ENCODE measurements around the gene TRAK1.
A peak's percentile ranks its signal among the peaks of the same experiment; 100 is the strongest.

Gene TRAK1

GRCh38 chr3:42214565-42215283 lies 123.6 kb downstream of the TRAK1 start:
- no peak for FAIRE-seq

GRCh38 chr3:42216302-42216701 lies 125.1 kb downstream of the TRAK1 start:
- FAIRE-seq: no peak

DNA sequence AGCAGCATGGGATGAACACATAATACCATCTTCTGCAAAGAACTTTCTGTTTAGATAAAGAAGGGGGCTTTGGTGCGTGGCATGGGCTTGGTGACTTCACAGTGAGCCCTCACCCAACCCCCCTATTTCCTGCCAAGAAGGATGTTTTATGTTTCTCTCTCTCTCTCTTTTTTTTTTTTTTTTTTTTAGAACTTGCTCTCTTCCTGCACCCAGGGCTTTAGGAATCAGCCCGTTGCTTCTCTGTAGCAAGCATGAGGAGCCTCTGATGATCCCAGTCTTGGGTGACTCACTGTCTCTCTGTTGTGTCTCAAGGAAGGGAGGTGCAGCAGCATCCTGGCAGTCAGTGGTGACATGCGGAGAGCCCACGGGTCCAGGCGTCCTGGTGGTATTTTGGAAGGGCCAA lies 125.8 kb downstream of the TRAK1 start:
- no peak for FAIRE-seq

GRCh38 chr3:42220436-42221121 lies 129.4 kb downstream of the TRAK1 start:
- no peak for FAIRE-seq

DNA sequence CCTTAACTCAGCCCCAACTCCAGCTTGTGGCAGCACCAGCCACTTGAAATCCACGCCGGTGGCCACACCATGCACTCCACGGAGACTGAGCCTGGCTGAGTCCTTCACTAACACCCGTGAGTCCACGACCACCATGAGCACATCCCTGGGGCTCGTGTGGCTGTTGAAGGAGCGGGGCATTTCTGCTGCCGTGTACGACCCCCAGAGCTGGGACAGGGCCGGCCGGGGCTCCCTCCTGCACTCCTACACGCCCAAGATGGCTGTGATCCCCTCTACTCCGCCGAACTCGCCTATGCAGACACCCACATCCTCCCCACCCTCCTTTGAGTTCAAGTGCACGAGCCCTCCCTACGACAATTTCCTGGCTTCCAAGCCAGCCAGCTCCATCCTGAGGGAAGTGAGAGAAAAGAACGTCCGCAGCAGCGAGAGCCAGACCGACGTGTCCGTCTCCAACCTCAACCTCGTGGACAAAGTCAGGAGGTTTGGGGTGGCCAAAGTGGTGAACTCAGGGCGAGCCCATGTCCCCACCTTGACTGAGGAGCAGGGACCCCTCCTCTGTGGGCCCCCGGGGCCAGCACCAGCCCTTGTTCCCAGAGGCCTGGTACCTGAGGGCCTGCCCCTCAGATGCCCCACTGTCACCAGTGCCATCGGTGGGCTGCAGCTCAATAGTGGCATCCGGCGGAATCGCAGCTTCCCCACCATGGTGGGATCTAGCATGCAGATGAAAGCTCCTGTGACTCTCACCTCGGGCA lies 132.0 kb downstream of the TRAK1 start:
- no peak for FAIRE-seq

DNA sequence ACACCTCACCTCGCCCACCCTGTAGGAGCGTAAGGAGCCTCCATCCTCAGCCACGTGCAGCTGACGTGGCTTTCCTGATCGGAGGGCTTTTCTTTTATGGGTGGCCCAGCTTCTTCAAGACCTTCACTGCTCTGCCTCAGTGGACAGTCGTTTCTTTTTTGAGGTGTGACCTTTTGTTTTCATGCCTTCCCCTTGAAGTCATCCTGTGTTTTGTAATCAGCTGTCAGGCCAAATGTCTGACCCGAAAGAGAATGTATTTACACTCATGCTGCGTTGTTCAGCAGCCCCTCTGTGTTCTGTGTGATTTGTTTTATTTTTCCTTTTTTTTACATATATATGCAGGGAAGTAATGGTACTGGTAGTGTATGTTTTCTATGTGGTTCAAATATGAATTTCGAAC lies 133.0 kb downstream of the TRAK1 start:
- FAIRE-seq: no peak

GRCh38 chr3:42224658-42225421 lies 133.7 kb downstream of the TRAK1 start:
- no peak for FAIRE-seq

GRCh38 chr3:42225486-42226363 lies 134.6 kb downstream of the TRAK1 start:
- FAIRE-seq: no peak

GRCh38 chr3:42226470-42227425 lies 135.6 kb downstream of the TRAK1 start:
- FAIRE-seq: no peak

DNA sequence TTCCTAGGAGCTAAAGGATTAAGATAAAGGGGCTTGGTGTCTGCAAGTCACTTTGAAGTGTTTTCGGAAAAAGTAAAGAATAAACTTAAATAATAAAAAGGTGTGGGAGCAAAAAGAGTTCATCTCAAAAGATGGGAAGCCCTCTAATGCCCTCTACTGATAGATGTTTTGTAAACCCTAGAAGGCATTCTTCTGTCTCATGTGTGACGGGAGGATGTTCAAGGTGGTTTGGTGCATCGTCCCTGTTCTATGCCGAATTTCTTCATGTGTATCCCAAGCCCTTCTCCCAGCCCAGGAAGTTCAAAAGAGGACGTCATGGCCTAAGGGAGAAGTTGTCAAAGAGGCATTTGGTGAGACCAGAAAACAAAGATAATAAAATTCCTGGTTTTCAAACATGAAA lies 137.6 kb downstream of the TRAK1 start:
- FAIRE-seq: no peak

- FAIRE-seq: no peak
Measured at GRCh38 chr3:42229266-42229941, 138.2 kb downstream of the TRAK1 start.

DNA sequence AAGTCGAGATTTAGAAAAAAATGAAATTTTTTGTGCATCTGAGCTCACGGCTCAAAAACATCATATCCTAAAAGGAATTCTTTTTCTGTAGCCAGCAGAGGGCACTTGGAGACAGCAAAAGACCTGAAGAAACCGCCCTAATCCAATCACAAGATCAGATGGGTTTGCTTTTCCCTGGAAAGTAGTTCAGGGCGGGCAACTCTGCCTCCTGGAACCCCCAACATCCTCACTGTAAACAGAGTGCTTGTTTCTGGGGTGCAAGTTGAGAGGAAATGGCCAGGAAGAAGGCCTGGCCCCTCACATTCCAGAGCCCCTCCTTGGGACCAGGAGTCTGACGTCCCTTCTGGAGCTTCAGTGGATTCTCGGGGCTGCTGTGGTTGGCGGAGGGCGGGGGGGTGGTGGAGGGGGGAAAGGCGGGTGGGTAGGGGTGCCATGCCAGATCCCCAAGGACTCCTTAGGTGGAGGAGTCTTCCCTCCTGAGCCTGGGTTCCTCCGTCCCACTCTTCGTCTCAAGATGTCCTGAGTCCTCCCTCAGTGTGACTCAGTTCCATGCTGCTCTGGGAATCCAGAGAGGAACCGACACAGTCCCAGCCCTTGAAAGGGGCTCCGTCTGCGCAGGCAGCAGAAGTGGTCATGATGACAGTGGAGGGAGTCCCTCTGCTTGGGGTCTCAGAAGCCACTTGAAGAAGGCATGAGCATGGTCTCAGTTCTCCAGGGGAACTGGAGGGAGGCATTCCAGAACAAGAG lies 139.0 kb downstream of the TRAK1 start:
- FAIRE-seq: peak; percentile 43

DNA sequence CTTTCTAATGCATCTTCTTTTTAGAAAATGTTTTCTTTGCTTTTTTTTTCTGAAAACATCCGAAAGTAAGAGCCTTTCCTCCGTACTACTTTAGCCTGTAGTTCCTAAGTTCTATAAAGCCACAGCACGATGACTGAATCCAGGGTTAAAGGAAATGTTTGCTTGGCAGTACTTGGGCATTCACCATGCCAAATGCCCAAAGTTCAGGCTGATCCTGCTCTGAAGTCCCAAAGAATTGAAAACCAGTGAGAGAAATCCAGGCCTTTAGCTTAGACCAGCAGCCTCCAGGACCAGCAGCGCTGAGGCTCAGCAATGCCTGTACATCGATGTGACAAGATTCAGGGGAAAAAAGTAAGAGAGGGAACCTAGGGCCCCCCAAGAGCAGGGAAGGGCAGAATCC lies 139.7 kb downstream of the TRAK1 start:
- no peak for FAIRE-seq

- FAIRE-seq: no peak
Measured at GRCh38 chr3:42235532-42235931, 144.4 kb downstream of the TRAK1 start.

DNA sequence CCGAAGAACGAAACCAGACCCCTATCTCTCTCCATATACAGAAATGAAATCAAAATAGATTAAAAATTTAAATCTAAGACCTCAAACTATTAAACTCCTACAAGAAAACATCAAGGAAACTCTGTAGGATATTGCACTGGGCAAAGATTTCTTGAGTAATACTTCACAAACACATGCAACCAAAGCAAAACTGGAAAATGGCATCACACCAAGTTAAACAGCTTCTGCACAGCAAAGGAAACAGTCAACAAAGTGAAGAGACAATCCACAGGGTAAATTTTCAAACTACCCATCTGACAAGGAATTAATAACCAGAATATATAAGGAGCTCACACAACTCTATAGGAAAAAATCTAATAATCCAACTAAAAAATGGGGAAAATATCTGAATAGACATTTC lies 145.5 kb downstream of the TRAK1 start:
- no peak for FAIRE-seq

DNA sequence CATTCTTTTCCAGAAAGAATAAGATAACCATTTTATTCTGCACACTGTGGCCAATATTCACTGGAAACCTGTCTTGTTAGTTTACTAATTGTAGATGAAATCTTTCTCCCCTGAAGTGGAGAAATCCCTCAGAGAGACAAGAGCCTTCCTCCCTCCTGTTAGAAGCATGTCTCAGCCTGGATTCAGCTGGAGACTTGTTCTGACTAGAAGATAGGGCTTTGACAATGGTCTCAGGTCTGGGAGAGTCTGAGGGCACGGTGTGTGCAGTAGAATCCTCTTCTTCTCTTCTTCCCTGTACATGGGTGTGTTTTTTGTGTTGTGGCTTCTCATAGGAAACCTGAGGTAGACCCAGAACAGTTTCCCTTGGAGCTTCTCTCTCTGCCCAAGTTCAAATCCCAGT lies 154.9 kb downstream of the TRAK1 start:
- no peak for FAIRE-seq

GRCh38 chr3:42247576-42248027 lies 156.4 kb downstream of the TRAK1 start:
- no peak for FAIRE-seq

GRCh38 chr3:42250761-42251160 lies 159.6 kb downstream of the TRAK1 start:
- FAIRE-seq: no peak

- no peak for FAIRE-seq
Measured at GRCh38 chr3:42254566-42254965, 163.4 kb downstream of the TRAK1 start.

Measured in A204.1 (cell line).